HepG2 (cell line): ENCODE measurements around the gene DPEP1. TPM values are rescaled to one million over a fixed set of nuclear protein-coding genes. Genes with fewer than 3 reads are reported as not detected.

Source experiments
- ATAC-seq: fragments of 200-7000 bp; cut with Tn5 transposase; 3 replicates; pipeline ENCODE4 v1.9.1; 2020; ENCODE audit warnings: mild to moderate bottlenecking, moderate library complexity
- BruUV-seq: library from RNA; stranded (reverse); fragments of 400-500 nt; replicated peaks from 2 replicates; lab custom pipeline; 2021; lab: Mats Ljungman, UMichigan
- CTCF ChIA-PET: fragments of 300-600 bp; formaldehyde crosslinking; extraction: SDS; loops from one replicate; lab custom pipeline; 2021; ENCODE audit warnings: low total read pairs, inconsistent platforms, low intra/inter-chr PET ratio; lab: Yijun Ruan, JAX
- POLR2A ChIA-PET: fragments of 350-600 bp; sonication (Branson Sonifier 250); formaldehyde crosslinking; loops from one replicate; lab custom pipeline; 2020; ENCODE audit warnings: antibody characterized with exemption, inconsistent platforms; lab: Yijun Ruan, JAX
- DNase-seq: peaks from one replicate; pipeline ENCODE4 v3.0.0-alpha.2; 2015; ENCODE audit warnings: low spot score
- FAIRE-seq: peaks from 3 replicates; lab custom pipeline; 2011; peaks lifted over from hg19 to GRCh38; lab: Jason Lieb, UNC
- H2AFZ ChIP-seq: one replicate; pipeline ENCODE4 v1.6.1; 2011; ENCODE audit warnings: low read length, inconsistent platforms
- H3K27ac ChIP-seq: fragments of 300-600 bp; 3 replicates; pipeline ENCODE4 v1.8.0; 2011; ENCODE audit warnings: mixed run types, mild to moderate bottlenecking, mixed read lengths, low read length, inconsistent platforms; ENCODE audit not compliant: insufficient read depth; ENCODE audit errors: extremely low read length
- H3K27me3 ChIP-seq, 2 experiments: fragments of 200-600 bp in 1 of 2; 2 replicates in 1 of 2; 3 replicates in 1 of 2; pipeline versions ENCODE4 v1.6.0 to v1.8.0; 2011; ENCODE audit warnings: low read length in 2 of 2, mild to moderate bottlenecking in 2 of 2, moderate library complexity in 2 of 2, inconsistent platforms in 1 of 2; ENCODE audit not compliant: insufficient read depth in 2 of 2, control insufficient read depth in 1 of 2
- H3K36me3 ChIP-seq, 2 experiments: fragments of 200-600 bp in 1 of 2; replicated peaks in 1 of 2; 2 replicates in 1 of 2; 3 replicates in 1 of 2; pipeline versions ENCODE4 v1.5.1 to v1.8.0; 2011; ENCODE audit warnings: low read length in 2 of 2, inconsistent platforms in 1 of 2; ENCODE audit not compliant: insufficient read depth in 2 of 2, control insufficient read depth in 1 of 2
- H3K4me1 ChIP-seq: 2 replicates; pipeline ENCODE4 v1.5.1; 2012; ENCODE audit warnings: low read length, inconsistent platforms; ENCODE audit not compliant: insufficient read depth
- H3K4me2 ChIP-seq: 2 replicates; pipeline ENCODE4 v1.6.0; 2011; ENCODE audit warnings: low read depth, low read length, inconsistent platforms
- H3K4me3 ChIP-seq, 3 experiments: fragments of 200-600 bp in 1 of 3; sonication (generic), shearing (Covaris generic) in 1 of 3; replicated peaks in 1 of 3; 2 replicates each; pipeline ENCODE4 v1.5.1; 2011 to 2016; ENCODE audit warnings: low read length in 3 of 3, inconsistent platforms in 2 of 3, low read depth in 2 of 3, mild to moderate bottlenecking in 2 of 3, control low read depth in 1 of 3, mixed read lengths in 1 of 3; ENCODE audit not compliant: insufficient read depth in 1 of 3
- H3K79me2 ChIP-seq: one replicate; pipeline ENCODE4 v1.6.1; 2011; ENCODE audit warnings: low read length, inconsistent platforms; ENCODE audit not compliant: insufficient read depth
- H3K9ac ChIP-seq: 2 replicates; pipeline ENCODE4 v1.6.0; 2011; ENCODE audit warnings: mild to moderate bottlenecking, low read depth, low read length, inconsistent platforms; ENCODE audit not compliant: insufficient read depth
- H3K9me3 ChIP-seq: 2 replicates; pipeline ENCODE4 v1.5.1; 2012; ENCODE audit warnings: mild to moderate bottlenecking, low read length
- H4K20me1 ChIP-seq: 2 replicates; pipeline ENCODE4 v1.6.0; 2011; ENCODE audit warnings: inconsistent platforms, mild to moderate bottlenecking, low read length, moderate library complexity; ENCODE audit not compliant: insufficient read depth
- ELF1 ChIP-seq: sonication (generic); formaldehyde crosslinking; IDR thresholded peaks from 2 replicates; pipeline ENCODE4 v1.4.0; 2020; ENCODE audit warnings: missing genetic modification reagents
- FOSL2 ChIP-seq: sonication (generic); formaldehyde crosslinking; IDR thresholded peaks from 2 replicates; pipeline ENCODE4 v1.4.0; 2020; ENCODE audit warnings: missing genetic modification reagents
- GLMP ChIP-seq: sonication (generic); formaldehyde crosslinking; IDR thresholded peaks from 2 replicates; pipeline ENCODE4 v1.9.0; 2021; ENCODE audit warnings: missing genetic modification reagents, mild to moderate bottlenecking, borderline replicate concordance
- GTF2F1 ChIP-seq: fragments of 150-350 bp; IDR thresholded peaks from 2 replicates; pipeline ENCODE4 v1.6.1; 2014; ENCODE audit warnings: low read length
- HDAC2 ChIP-seq: sonication (generic); formaldehyde crosslinking; IDR thresholded peaks from 2 replicates; pipeline ENCODE4 v1.4.0; 2020; ENCODE audit warnings: missing genetic modification reagents
- IRF2 ChIP-seq: IDR thresholded peaks from 2 replicates; pipeline ENCODE4 v1.6.1; 2018; ENCODE audit warnings: missing genetic modification reagents, missing compliant biosample characterization
- KAT8 ChIP-seq: IDR thresholded peaks from 2 replicates; pipeline ENCODE4 v1.6.1; 2016; ENCODE audit warnings: missing genetic modification reagents, missing compliant biosample characterization
- POLR2AphosphoS5 ChIP-seq: IDR thresholded peaks from 2 replicates; pipeline ENCODE4 v1.6.1; 2012; ENCODE audit warnings: low read depth, low read length
- TBL1XR1 ChIP-seq: fragments of 150-350 bp; IDR thresholded peaks from 2 replicates; pipeline ENCODE4 v1.6.1; 2014; ENCODE audit warnings: borderline replicate concordance, low read length; ENCODE audit not compliant: partially characterized antibody
- ZNF432 ChIP-seq: sonication (generic); formaldehyde crosslinking; IDR thresholded peaks from 2 replicates; pipeline ENCODE4 v1.5.0; 2020; ENCODE audit warnings: missing genetic modification reagents, mild to moderate bottlenecking, borderline replicate concordance
- ZNF691 ChIP-seq: sonication (generic); formaldehyde crosslinking; IDR thresholded peaks from 2 replicates; pipeline ENCODE4 v1.4.0; 2020; ENCODE audit warnings: missing genetic modification reagents, low read depth, mild to moderate bottlenecking, borderline replicate concordance
- ZNF788 ChIP-seq: sonication (generic); formaldehyde crosslinking; IDR thresholded peaks from 2 replicates; pipeline ENCODE4 v1.5.0; 2020; ENCODE audit warnings: mild to moderate bottlenecking, missing genetic modification reagents, borderline replicate concordance
- WGBS: methylation state at CpG from one replicate; pipeline ENCODE4 v1.1.6; 2017; ENCODE audit warnings: low lambda C conversion rate; 5-methylcytosine and 5-hydroxymethylcytosine counted together
- in situ Hi-C: cut with HindIII; loops from 2 replicates; pipeline ENCODE4 v1.10.0; 2017; ENCODE audit warnings: low pct_unique_long_range_greater_than_20kb; ENCODE audit not compliant: extremely low pct_ligation_motif_present
- intact Hi-C: fragments of 100-400 bp; cut with micrococcal nuclease; formaldehyde crosslinking; loops from one replicate; pipeline ENCODE4 v1.10.0; 2022; ENCODE audit not compliant: unreplicated experiment
- polyA plus RNA-seq, 8 experiments: library from polyadenylated mRNA; depleted of rRNA in 3 of 8; stranded (reverse) in 7 of 8; unstranded in 1 of 8; fragments of >200 nt; fragmentation: Illumina TruSeq in 4 of 8; extraction: Trizol in 4 of 8; gene quantifications; 2 replicates each; pipeline versions ENCODE4 v1.2.1 to v1.2.3, GENCODE V29; 2011 to 2016; ENCODE audit warnings: low read depth in 4 of 8, missing spikeins in 1 of 8, mixed read lengths in 1 of 8; ENCODE audit not compliant: insufficient read depth in 1 of 8
- total RNA-seq, 5 experiments: library from RNA; depleted of rRNA; stranded (reverse); fragments of >200 nt; fragmentation: Illumina TruSeq; extraction: Trizol; gene quantifications; 2 replicates each; pipeline ENCODE4 v1.2.3, GENCODE V29; 2016; ENCODE audit warnings: low read depth in 1 of 5
- TF ChIP-seq, protein P1 (sequence below): sonication (generic); formaldehyde crosslinking; conservative IDR thresholded peaks from 2 replicates; pipeline ENCODE4 v1.4.0; 2020; ENCODE audit warnings: mild to moderate bottlenecking, missing genetic modification reagents, moderate library complexity

The DPEP1 gene
- total and polyA plus RNA-seq, 2 of the 13 experiments (the other 11 are each of a cell fraction or from before 2014, with no cell fraction given): 37.6 to 52.2 TPM

- TF ChIP-seq ZNF432 (CRISPR knock-in tag) (no peak), ZNF691 (CRISPR knock-in tag) (0 out of 2 replicates have a peak, but pooled peaks have one; percentile 14), POLR2AphosphoS5 (no peak), ZNF788 (CRISPR knock-in tag) (peak; percentile 55; the same call in 1 of the 2 replicates)
Observed at GRCh38 chr16:89581045-89581695, 32.3 kb upstream of the DPEP1 start (continued).

- ATAC-seq: peak; percentile 23
- WGBS: 16% methylated on average over 12 of the region's 15 CpGs
- no peaks in the 10 kb centered on the region for H3K79me2 ChIP-seq
- peak; percentile 94 for FAIRE-seq
- H3K27me3 ChIP-seq: peaks cover 0 to 31% of the 10 kb centered on the region in 2 experiments; a peak in 3 of 5 replicates
- peak overlapping the region; percentile 76 for H3K4me2 ChIP-seq
- BruUV-seq: no TSS peak
- H3K9ac ChIP-seq: peak overlapping the region; percentile 53
- CTCF ChIA-PET: no interaction called here
- peaks cover 39% of the 10 kb centered on the region for H3K4me1 ChIP-seq
- in situ Hi-C loops (no loop called here), intact Hi-C loops (no loop called here)
- H3K9me3 ChIP-seq: no peaks in the 10 kb centered on the region
- POLR2A ChIA-PET: interaction anchor here (1.0 to 2.2 kb wide), 5 partner anchors 10 to 22 kb away, joined by 3 to 10 read pairs (median 6); no protein-coding TSS in a partner anchor
- DNase-seq: peak; percentile 71
- H3K27ac ChIP-seq: no peak overlapping the region
- H4K20me1 ChIP-seq: no peaks in the 10 kb centered on the region
- H3K4me3 ChIP-seq: peak overlapping the region; percentile 6 to 60 (median 29); a peak in 4 of 6 replicates
- H3K36me3 ChIP-seq: no peaks in the 10 kb centered on the region
- no peak overlapping the region for H2AFZ ChIP-seq
- peak; percentile 42; the same call in 1 of the 2 replicates for TF ChIP-seq IRF2 (CRISPR knock-in tag)
- peak; percentile 55 for TF ChIP-seq FOSL2 (CRISPR knock-in tag)
- no peak for TF ChIP-seq TBL1XR1
- peak; percentile 63 for TF ChIP-seq HDAC2
- no peak for TF ChIP-seq GTF2F1
- TF ChIP-seq, protein P1, sequence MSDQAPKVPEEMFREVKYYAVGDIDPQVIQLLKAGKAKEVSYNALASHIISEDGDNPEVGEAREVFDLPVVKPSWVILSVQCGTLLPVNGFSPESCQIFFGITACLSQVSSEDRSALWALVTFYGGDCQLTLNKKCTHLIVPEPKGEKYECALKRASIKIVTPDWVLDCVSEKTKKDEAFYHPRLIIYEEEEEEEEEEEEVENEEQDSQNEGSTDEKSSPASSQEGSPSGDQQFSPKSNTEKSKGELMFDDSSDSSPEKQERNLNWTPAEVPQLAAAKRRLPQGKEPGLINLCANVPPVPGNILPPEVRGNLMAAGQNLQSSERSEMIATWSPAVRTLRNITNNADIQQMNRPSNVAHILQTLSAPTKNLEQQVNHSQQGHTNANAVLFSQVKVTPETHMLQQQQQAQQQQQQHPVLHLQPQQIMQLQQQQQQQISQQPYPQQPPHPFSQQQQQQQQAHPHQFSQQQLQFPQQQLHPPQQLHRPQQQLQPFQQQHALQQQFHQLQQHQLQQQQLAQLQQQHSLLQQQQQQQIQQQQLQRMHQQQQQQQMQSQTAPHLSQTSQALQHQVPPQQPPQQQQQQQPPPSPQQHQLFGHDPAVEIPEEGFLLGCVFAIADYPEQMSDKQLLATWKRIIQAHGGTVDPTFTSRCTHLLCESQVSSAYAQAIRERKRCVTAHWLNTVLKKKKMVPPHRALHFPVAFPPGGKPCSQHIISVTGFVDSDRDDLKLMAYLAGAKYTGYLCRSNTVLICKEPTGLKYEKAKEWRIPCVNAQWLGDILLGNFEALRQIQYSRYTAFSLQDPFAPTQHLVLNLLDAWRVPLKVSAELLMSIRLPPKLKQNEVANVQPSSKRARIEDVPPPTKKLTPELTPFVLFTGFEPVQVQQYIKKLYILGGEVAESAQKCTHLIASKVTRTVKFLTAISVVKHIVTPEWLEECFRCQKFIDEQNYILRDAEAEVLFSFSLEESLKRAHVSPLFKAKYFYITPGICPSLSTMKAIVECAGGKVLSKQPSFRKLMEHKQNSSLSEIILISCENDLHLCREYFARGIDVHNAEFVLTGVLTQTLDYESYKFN (CRISPR knock-in tag): peak; percentile 60
- no peak for TF ChIP-seq GLMP (CRISPR knock-in tag)
- TF ChIP-seq ELF1 (CRISPR knock-in tag): peak; percentile 89
- TF ChIP-seq KAT8 (CRISPR knock-in tag): peak; percentile 58
Observed at GRCh38 chr16:89581861-89582563, 31.4 kb upstream of the DPEP1 start.
